Endothelial cell of umbilical vein (primary cell): ENCODE results near the gene PI4KA. TPM values are rescaled to one million over a fixed set of nuclear protein-coding genes. Genes with fewer than 3 reads are reported as not detected.

Experiments
- BruUV-seq: library from RNA; stranded (reverse); fragments of 400-500 nt; replicated peaks from 2 replicates; lab custom pipeline; 2021; lab: Mats Ljungman, UMichigan
- CTCF ChIA-PET: fragments of 300-600, 350-600 bp; sonication (Branson Sonifier 250); formaldehyde crosslinking; loops from one replicate; lab custom pipeline; 2021; ENCODE audit warnings: antibody characterized with exemption, inconsistent platforms; lab: Charles Lee
- POLR2A ChIA-PET: fragments of 300-600, 350-600 bp; sonication (Branson Sonifier 250); formaldehyde crosslinking; loops from one replicate; lab custom pipeline; 2021; ENCODE audit warnings: antibody characterized with exemption, inconsistent platforms; lab: Charles Lee
- DNase-seq: peaks from one replicate; pipeline ENCODE4 v3.0.0-alpha.2; 2011; ENCODE audit warnings: low read depth, low spot score
- FAIRE-seq: peaks from 2 replicates; lab custom pipeline; 2011; peaks lifted over from hg19 to GRCh38; lab: Jason Lieb, UNC
- H2AFZ ChIP-seq: 2 replicates; pipeline ENCODE4 v1.6.0; 2012; ENCODE audit warnings: low read depth, low read length, control low read depth, inconsistent platforms
- H3K27ac ChIP-seq: 2 replicates; pipeline ENCODE4 v1.5.1; 2011; ENCODE audit warnings: low read depth, mild to moderate bottlenecking, control low read depth, low read length, moderate library complexity; ENCODE audit not compliant: insufficient read depth
- H3K27me3 ChIP-seq, 2 experiments: 2 replicates each; pipeline versions ENCODE4 v1.6.0 to v1.6.1; 2011; ENCODE audit warnings: low read length in 2 of 2, mixed read lengths in 1 of 2; ENCODE audit not compliant: control insufficient read depth in 2 of 2, insufficient read depth in 2 of 2
- H3K36me3 ChIP-seq, 2 experiments: 2 replicates in 1 of 2; 3 replicates in 1 of 2; pipeline ENCODE4 v1.5.1; 2011; ENCODE audit warnings: low read length in 2 of 2, mild to moderate bottlenecking in 1 of 2, moderate library complexity in 1 of 2; ENCODE audit not compliant: control insufficient read depth in 2 of 2, insufficient read depth in 2 of 2; ENCODE audit errors: extremely low read depth in 1 of 2
- H3K4me1 ChIP-seq: 3 replicates; pipeline ENCODE4 v1.5.1; 2011; ENCODE audit warnings: mild to moderate bottlenecking, low read length; ENCODE audit not compliant: control insufficient read depth, insufficient read depth; ENCODE audit errors: extremely low read depth
- H3K4me2 ChIP-seq: 2 replicates; pipeline ENCODE4 v1.6.1; 2011; ENCODE audit warnings: low read length, control low read depth, mixed read lengths; ENCODE audit not compliant: insufficient read depth
- H3K4me3 ChIP-seq, 3 experiments: fragments of 200-600 bp in 1 of 3; sonication (generic), shearing (Covaris generic) in 1 of 3; replicated peaks in 1 of 3; 2 replicates each; pipeline ENCODE4 v1.5.1; 2011 to 2016; ENCODE audit warnings: control low read depth in 3 of 3, low read length in 3 of 3, mild to moderate bottlenecking in 2 of 3, inconsistent platforms in 1 of 3, low read depth in 1 of 3, moderate library complexity in 1 of 3; ENCODE audit not compliant: insufficient read depth in 1 of 3
- H3K79me2 ChIP-seq: 2 replicates; pipeline ENCODE4 v1.6.0; 2012; ENCODE audit warnings: low read length, inconsistent platforms; ENCODE audit not compliant: control insufficient read depth, insufficient read depth
- H3K9ac ChIP-seq: replicated peaks from 2 replicates; pipeline ENCODE3; 2011; ENCODE audit warnings: low read length, control low read depth; ENCODE audit not compliant: insufficient read depth; ENCODE audit errors: extremely low read depth
- H3K9me1 ChIP-seq: replicated peaks from 3 replicates; pipeline ENCODE4 v1.6.0; 2011; ENCODE audit warnings: mild to moderate bottlenecking, low read length; ENCODE audit not compliant: control insufficient read depth, insufficient read depth; ENCODE audit errors: extremely low read depth
- H3K9me3 ChIP-seq: replicated peaks from 2 replicates; pipeline ENCODE4 v1.5.1; 2012; ENCODE audit warnings: low read length, inconsistent platforms; ENCODE audit not compliant: control insufficient read depth, insufficient read depth
- H4K20me1 ChIP-seq: replicated peaks from 2 replicates; pipeline ENCODE3; 2011; ENCODE audit warnings: mild to moderate bottlenecking, low read length; ENCODE audit not compliant: control insufficient read depth, insufficient read depth; ENCODE audit errors: extremely low read depth
- EZH2 ChIP-seq: IDR thresholded peaks from 2 replicates; pipeline ENCODE4 v1.6.1; 2012; ENCODE audit warnings: borderline replicate concordance, low read depth, mild to moderate bottlenecking, moderate library complexity, low read length, inconsistent platforms; ENCODE audit not compliant: severe bottlenecking
- FOS ChIP-seq: IDR thresholded peaks from 2 replicates; pipeline ENCODE4 v1.6.1; 2011; ENCODE audit warnings: mild to moderate bottlenecking, low read length, moderate library complexity, borderline replicate concordance; ENCODE audit not compliant: insufficient read depth
- GATA2 ChIP-seq: IDR thresholded peaks from 2 replicates; pipeline ENCODE4 v1.7.0; 2011; ENCODE audit warnings: low read depth, mild to moderate bottlenecking, moderate library complexity, mixed read lengths, low read length; ENCODE audit not compliant: insufficient read length, insufficient read depth
- JUN ChIP-seq: IDR thresholded peaks from 2 replicates; pipeline ENCODE4 v1.6.1; 2011; ENCODE audit warnings: borderline replicate concordance, low read depth; ENCODE audit not compliant: insufficient read length, insufficient read depth
- MYC ChIP-seq: IDR thresholded peaks from one replicate; pipeline ENCODE4 v1.6.1; 2011; ENCODE audit warnings: mild to moderate bottlenecking, low read depth, low read length
- POLR2A ChIP-seq: IDR thresholded peaks from 2 replicates; pipeline ENCODE4 v1.6.1; 2012; ENCODE audit warnings: low read depth, mild to moderate bottlenecking, control low read depth, low read length
- POLR2AphosphoS5 ChIP-seq: IDR thresholded peaks from 2 replicates; pipeline ENCODE4 v1.6.1; 2012; ENCODE audit warnings: low read depth, mild to moderate bottlenecking, control low read depth, low read length, moderate library complexity; ENCODE audit not compliant: insufficient read depth
- dilution Hi-C: fragments of 300-500 bp; cut with MboI; formaldehyde crosslinking; loops from one replicate; pipeline ENCODE4 v1.15.0; 2019; ENCODE audit warnings: low sequenced_read_pairs; ENCODE audit not compliant: extremely low pct_ligation_motif_present
- intact Hi-C: fragments of 100-400 bp; cut with micrococcal nuclease; formaldehyde crosslinking; loops from one replicate; pipeline ENCODE4 v1.10.0; 2022
- polyA plus RNA-seq, 4 experiments: library from polyadenylated mRNA; depleted of rRNA in 3 of 4; stranded (reverse) in 3 of 4; unstranded in 1 of 4; fragments of >200 nt; gene quantifications; 2 replicates each; pipeline versions ENCODE4 v1.2.1 to v1.2.3, GENCODE V29; 2011 to 2012; ENCODE audit warnings: missing spikeins in 1 of 4
- total RNA-seq: library from RNA; stranded (reverse); gene quantifications from 2 replicates; pipeline ENCODE4 v1.2.3, GENCODE V29; 2021
- TF ChIP-seq, protein P1 (sequence below), 2 donors: IDR thresholded peaks; 1 replicate in 1 of 2; 2 replicates in 1 of 2; pipeline ENCODE4 v1.5.1; 2011; ENCODE audit warnings: low read length in 2 of 2, mild to moderate bottlenecking in 2 of 2, moderate library complexity in 2 of 2, control low read depth in 1 of 2, inconsistent platforms in 1 of 2, low read depth in 1 of 2; ENCODE audit not compliant: insufficient read depth in 1 of 2; ENCODE audit errors: extremely low read depth in 1 of 2
- TF ChIP-seq, protein P2 (sequence below): IDR thresholded peaks from 2 replicates; pipeline ENCODE4 v1.6.1; 2011; ENCODE audit not compliant: insufficient read depth, insufficient read length

The PI4KA gene
- total and polyA plus RNA-seq, 2 donors (not counting 3 experiments of a cell fraction or from before 2014, with no cell fraction given) = 28.9 to 56.4 TPM

GRCh38 chr22:20728523-20729190, 130.0 kb downstream of the PI4KA start:
- intact Hi-C loops (no loop called here), dilution Hi-C loops (no loop called here)
- H4K20me1 ChIP-seq = no peaks in the 10 kb centered on the region
- ChIA-PET POLR2A (no interaction called here), CTCF (interaction anchor here (1.0 kb wide), 1 partner anchor 56 kb away, joined by 3 read pairs; no protein-coding TSS in a partner anchor)
- H3K27ac ChIP-seq = no peak overlapping the region
- H3K9ac ChIP-seq = no peak overlapping the region
- no peaks in the 10 kb centered on the region for H3K4me1 ChIP-seq
- no peaks in the 10 kb centered on the region for H3K9me3 ChIP-seq
- DNase-seq = no peak
- H2AFZ ChIP-seq = no peak overlapping the region
- no peak for FAIRE-seq
- BruUV-seq = no TSS peak
- H3K36me3 ChIP-seq = peaks cover 0 to 23% of the 10 kb centered on the region in 2 experiments
- H3K9me1 ChIP-seq = no peaks in the 10 kb centered on the region
- H3K79me2 ChIP-seq = no peaks in the 10 kb centered on the region
- H3K4me3 ChIP-seq = no peak overlapping the region
- no peak for TF ChIP-seq GATA2
- TF ChIP-seq EZH2 = no peak
- no peak for TF ChIP-seq FOS
- no peak for TF ChIP-seq JUN
- TF ChIP-seq POLR2A = no peak
- TF ChIP-seq POLR2AphosphoS5 = no peak
- no peak for TF ChIP-seq MYC
- TF ChIP-seq, protein P1, sequence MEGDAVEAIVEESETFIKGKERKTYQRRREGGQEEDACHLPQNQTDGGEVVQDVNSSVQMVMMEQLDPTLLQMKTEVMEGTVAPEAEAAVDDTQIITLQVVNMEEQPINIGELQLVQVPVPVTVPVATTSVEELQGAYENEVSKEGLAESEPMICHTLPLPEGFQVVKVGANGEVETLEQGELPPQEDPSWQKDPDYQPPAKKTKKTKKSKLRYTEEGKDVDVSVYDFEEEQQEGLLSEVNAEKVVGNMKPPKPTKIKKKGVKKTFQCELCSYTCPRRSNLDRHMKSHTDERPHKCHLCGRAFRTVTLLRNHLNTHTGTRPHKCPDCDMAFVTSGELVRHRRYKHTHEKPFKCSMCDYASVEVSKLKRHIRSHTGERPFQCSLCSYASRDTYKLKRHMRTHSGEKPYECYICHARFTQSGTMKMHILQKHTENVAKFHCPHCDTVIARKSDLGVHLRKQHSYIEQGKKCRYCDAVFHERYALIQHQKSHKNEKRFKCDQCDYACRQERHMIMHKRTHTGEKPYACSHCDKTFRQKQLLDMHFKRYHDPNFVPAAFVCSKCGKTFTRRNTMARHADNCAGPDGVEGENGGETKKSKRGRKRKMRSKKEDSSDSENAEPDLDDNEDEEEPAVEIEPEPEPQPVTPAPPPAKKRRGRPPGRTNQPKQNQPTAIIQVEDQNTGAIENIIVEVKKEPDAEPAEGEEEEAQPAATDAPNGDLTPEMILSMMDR (IDR thresholded peaks at IDR 0.05; ENCODE audit: extremely low read depth in 1 of 2, insufficient read depth in 1 of 2, low read depth in 1 of 2, low read length in 2 of 2) = no peak
- TF ChIP-seq, protein P2, sequence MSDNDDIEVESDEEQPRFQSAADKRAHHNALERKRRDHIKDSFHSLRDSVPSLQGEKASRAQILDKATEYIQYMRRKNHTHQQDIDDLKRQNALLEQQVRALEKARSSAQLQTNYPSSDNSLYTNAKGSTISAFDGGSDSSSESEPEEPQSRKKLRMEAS = no peak
- H3K27me3 ChIP-seq = no peaks in the 10 kb centered on the region
- H3K4me2 ChIP-seq = no peak overlapping the region
